Astrocyte of the cerebellum (primary cell): ENCODE data around the gene SMC3.
"Not testable (repeated sequence)": the region's sequence is repeated elsewhere in the genome, so short reads cannot be mapped to it uniquely, and the experiment has no call there.

Experiments
- DNase-seq: peaks from one replicate; pipeline ENCODE4 v3.0.0-alpha.2; 2011; ENCODE audit warnings: low read depth
- H3K4me3 ChIP-seq: 2 replicates; pipeline ENCODE4 v1.5.1; 2011; ENCODE audit warnings: mild to moderate bottlenecking, low read depth, low read length, moderate library complexity
- in situ Hi-C: cut with HindIII; loops from 2 replicates; pipeline ENCODE4 v1.10.0; 2017; ENCODE audit warnings: low sequenced_read_pairs
- TF ChIP-seq, protein P1 (sequence below): IDR thresholded peaks from 2 replicates; pipeline ENCODE4 v1.5.1; 2012; ENCODE audit warnings: low read length, low read depth, moderate library complexity, mild to moderate bottlenecking; ENCODE audit errors: missing control alignments

SMC3 gene

GRCh38 chr10:110637558-110638053, 70.1 kb downstream of the SMC3 start:
- TF ChIP-seq, protein P1, sequence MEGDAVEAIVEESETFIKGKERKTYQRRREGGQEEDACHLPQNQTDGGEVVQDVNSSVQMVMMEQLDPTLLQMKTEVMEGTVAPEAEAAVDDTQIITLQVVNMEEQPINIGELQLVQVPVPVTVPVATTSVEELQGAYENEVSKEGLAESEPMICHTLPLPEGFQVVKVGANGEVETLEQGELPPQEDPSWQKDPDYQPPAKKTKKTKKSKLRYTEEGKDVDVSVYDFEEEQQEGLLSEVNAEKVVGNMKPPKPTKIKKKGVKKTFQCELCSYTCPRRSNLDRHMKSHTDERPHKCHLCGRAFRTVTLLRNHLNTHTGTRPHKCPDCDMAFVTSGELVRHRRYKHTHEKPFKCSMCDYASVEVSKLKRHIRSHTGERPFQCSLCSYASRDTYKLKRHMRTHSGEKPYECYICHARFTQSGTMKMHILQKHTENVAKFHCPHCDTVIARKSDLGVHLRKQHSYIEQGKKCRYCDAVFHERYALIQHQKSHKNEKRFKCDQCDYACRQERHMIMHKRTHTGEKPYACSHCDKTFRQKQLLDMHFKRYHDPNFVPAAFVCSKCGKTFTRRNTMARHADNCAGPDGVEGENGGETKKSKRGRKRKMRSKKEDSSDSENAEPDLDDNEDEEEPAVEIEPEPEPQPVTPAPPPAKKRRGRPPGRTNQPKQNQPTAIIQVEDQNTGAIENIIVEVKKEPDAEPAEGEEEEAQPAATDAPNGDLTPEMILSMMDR = no peak
- no peak for DNase-seq
- in situ Hi-C loops = no loop called here
- H3K4me3 ChIP-seq = no peak overlapping the region

DNA sequence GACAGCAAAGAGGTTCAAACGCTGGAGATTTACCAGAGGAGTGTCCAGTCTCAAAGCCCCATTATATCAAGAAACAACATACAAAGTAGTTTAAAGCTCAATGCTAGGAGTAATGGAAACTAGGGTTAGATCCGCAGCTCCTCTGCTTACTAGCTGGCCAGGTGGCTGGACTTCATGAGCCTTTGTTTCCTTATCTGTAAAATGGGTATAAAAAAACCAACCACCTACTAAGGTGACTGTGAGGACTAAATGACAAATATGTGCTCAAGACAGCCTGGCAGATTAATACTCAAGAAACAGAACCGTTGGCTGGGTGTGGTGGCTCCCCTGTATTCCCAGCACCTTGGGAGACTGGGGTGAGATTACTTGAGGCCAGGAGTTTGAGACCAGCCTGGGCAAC, 70.8 kb downstream of the SMC3 start:
- TF ChIP-seq, protein P1 = no peak
- in situ Hi-C loops = no loop called here
- no peak overlapping the region for H3K4me3 ChIP-seq
- no peak for DNase-seq

DNA sequence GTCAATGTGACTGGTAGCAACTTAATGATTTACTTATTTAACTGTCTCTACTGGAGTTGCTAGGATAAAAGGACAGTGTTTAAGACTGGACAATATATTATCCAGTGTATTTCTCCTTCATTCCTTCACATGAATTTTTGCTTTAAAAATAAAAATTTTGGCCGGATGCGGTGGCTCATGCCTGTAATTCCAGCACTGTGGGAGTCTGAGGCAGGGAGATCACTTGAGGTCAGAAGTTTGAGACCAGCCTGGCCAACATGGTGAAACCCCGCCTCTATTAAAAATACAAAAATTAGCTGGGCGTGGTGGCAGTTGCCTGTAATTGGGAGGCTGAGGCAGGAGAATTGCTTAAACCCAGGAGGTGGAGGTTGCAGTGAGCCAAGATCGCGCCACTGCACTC, 71.6 kb downstream of the SMC3 start:
- DNase-seq, in situ Hi-C loops, H3K4me3 ChIP-seq: not testable (repeated sequence)

DNA sequence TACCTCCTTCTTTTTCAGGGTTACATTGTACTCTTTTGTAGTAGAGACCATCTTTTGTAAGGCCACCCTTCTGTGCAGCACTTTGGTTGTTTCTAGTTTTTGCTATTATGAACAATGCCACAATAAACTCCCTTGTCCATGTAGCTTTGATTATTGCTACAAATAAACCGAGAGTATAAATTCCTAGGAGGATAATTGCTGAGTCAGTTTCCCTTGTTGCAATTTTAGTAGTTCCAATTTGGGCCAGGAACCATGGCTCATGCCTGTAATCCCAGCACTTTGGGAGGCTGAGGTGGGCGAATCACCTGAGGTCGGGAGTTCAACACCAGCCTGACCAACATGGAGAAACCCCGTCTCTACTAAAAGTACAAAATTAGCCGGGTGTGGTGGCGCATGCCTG, 72.4 kb downstream of the SMC3 start:
- H3K4me3 ChIP-seq, in situ Hi-C loops, DNase-seq: not testable (repeated sequence)

DNA sequence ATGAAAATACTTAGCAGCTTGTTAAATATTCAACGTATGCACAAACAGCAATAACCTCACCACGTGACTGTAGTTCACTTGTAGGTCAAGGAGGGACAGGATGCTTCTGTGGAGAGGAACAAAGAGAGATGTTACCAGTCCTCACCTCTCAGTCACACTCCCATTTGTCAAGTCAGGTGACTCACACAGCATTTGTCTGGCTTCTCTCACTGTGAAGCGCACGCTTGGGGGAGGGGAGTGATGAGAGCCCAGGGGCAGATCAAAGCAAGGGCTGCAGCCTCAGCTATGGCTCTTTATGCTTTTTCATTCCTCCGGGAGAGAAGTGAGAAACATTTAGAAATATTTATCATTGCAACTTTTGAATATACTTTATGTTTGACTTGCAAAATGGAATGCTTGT, 73.8 kb downstream of the SMC3 start:
- no peak overlapping the region for H3K4me3 ChIP-seq
- DNase-seq = no peak
- TF ChIP-seq, protein P1 = no peak
- in situ Hi-C loops = no loop called here

DNA sequence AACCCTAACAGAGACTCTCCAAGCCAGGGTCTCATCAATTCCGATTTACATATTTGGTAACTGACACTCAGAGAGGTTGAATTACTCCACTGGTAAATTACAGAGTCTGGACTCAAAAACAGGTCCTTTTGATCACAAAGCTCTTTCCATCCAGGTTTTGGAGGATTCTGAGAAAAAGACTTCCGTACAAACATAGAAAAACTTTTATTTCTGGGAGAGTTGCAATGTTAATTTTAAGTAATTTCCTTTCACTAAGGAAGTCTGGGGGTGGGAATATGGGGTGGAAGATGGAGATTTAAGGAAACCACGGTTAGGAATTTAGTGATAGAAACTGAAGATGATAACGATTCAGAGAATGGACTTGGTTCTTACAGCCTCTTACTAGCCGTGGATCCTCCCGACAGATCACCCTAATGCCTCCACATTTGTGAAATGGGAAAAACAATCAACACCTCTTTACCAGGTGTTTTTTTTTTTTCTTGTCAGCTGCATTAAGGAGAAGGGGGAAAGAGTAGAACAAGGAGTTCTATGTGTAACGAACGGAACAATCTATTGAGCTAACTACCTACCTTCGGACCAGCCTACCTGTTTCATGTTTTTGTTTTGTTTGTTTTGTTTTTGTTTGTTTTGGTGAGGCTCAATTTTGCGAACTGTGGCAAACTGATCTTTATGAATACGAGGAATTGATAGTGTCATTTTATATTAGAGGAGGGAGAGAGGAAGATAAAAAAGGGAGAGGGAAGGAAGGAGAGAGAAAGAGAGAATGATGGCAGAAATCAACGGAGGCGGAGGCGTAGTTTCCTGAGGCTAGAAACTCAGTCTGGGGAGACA, 74.9 kb downstream of the SMC3 start:
- in situ Hi-C loops = no loop called here
- TF ChIP-seq, protein P1 = no peak
- no peak overlapping the region for H3K4me3 ChIP-seq
- DNase-seq = no peak

DNA sequence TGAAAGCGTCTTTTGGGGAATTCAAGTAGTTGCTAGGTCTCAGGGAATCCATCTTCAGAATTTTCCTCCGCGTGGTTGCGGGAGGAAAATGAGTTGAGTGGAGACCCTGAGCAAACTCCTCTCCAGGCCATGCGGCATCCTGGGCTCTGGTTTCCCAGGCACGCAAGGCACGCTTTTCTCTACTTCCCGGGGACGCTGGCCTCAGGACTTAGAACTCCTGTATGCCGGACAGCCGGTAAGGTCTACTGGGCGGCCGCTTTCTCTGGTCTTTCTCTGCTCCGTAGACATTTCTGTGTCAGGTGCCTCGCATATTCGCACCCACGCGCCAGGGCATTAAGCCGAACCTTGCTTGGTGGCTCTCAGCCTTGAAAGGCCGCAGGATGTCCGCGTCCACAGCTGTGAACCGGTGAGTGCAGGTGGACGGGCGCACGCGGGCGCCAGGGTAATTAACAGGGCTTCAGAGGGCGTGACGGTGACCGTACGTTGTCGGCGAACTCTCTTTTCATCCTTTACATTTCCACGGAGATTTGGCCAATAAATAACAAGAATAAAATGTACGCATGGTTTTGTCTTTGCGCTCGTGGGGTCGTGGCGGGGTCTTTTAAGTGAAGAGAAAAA, 75.6 kb downstream of the SMC3 start:
- peak overlapping the region; percentile 56 for H3K4me3 ChIP-seq
- in situ Hi-C loops = no loop called here
- TF ChIP-seq, protein P1 = no peak
- DNase-seq = no peak
